ENCODE results near the gene PHF19. TPM values are rescaled to one million over a fixed set of nuclear protein-coding genes. Genes with fewer than 3 reads are reported as not detected.

PHF19 gene
- total and polyA plus RNA-seq, 2 experiments from 2014 or later: 16.8 to 31.0 TPM

DNA sequence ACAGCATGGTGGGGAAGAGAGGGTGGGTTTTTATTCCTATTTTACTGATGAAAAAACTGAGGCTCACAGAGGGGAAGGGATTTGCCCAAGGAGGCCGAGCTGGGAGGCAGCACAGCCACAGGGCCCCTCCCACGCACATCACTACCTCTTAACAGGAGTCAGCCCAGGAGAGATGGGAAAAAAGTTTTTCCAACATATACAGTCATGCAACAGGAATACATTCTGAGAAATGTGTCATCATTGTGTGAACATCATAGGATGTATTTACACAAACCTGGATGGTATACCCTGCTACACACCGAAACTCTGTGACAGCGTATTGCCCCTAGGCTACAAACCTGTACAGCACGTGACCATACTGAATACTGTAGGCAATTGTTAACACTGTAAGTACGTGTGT, 38.0 kb upstream of the PHF19 start (continued):
- TF ChIP-seq, protein P1, sequence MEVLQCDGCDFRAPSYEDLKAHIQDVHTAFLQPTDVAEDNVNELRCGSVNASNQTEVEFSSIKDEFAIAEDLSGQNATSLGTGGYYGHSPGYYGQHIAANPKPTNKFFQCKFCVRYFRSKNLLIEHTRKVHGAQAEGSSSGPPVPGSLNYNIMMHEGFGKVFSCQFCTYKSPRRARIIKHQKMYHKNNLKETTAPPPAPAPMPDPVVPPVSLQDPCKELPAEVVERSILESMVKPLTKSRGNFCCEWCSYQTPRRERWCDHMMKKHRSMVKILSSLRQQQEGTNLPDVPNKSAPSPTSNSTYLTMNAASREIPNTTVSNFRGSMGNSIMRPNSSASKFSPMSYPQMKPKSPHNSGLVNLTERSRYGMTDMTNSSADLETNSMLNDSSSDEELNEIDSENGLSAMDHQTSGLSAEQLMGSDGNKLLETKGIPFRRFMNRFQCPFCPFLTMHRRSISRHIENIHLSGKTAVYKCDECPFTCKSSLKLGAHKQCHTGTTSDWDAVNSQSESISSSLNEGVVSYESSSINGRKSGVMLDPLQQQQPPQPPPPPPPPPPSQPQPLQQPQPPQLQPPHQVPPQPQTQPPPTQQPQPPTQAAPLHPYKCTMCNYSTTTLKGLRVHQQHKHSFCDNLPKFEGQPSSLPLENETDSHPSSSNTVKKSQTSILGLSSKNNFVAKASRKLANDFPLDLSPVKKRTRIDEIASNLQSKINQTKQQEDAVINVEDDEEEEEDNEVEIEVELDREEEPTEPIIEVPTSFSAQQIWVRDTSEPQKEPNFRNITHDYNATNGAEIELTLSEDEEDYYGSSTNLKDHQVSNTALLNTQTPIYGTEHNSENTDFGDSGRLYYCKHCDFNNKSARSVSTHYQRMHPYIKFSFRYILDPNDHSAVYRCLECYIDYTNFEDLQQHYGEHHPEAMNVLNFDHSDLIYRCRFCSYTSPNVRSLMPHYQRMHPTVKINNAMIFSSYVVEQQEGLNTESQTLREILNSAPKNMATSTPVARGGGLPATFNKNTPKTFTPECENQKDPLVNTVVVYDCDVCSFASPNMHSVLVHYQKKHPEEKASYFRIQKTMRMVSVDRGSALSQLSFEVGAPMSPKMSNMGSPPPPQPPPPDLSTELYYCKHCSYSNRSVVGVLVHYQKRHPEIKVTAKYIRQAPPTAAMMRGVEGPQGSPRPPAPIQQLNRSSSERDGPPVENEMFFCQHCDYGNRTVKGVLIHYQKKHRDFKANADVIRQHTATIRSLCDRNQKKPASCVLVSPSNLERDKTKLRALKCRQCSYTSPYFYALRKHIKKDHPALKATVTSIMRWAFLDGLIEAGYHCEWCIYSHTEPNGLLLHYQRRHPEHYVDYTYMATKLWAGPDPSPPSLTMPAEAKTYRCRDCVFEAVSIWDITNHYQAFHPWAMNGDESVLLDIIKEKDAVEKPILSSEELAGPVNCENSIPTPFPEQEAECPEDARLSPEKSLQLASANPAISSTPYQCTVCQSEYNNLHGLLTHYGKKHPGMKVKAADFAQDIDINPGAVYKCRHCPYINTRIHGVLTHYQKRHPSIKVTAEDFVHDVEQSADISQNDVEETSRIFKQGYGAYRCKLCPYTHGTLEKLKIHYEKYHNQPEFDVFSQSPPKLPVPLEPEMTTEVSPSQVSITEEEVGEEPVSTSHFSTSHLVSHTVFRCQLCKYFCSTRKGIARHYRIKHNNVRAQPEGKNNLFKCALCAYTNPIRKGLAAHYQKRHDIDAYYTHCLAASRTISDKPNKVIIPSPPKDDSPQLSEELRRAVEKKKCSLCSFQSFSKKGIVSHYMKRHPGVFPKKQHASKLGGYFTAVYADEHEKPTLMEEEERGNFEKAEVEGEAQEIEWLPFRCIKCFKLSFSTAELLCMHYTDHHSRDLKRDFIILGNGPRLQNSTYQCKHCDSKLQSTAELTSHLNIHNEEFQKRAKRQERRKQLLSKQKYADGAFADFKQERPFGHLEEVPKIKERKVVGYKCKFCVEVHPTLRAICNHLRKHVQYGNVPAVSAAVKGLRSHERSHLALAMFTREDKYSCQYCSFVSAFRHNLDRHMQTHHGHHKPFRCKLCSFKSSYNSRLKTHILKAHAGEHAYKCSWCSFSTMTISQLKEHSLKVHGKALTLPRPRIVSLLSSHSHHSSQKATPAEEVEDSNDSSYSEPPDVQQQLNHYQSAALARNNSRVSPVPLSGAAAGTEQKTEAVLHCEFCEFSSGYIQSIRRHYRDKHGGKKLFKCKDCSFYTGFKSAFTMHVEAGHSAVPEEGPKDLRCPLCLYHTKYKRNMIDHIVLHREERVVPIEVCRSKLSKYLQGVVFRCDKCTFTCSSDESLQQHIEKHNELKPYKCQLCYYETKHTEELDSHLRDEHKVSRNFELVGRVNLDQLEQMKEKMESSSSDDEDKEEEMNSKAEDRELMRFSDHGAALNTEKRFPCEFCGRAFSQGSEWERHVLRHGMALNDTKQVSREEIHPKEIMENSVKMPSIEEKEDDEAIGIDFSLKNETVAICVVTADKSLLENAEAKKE (CRISPR knock-in tag; IDR thresholded peaks at IDR 0.05): no peak
- TF ChIP-seq NANOG (IDR thresholded peaks at IDR 0.05; ENCODE audit: borderline replicate concordance): no peak
- no peak for TF ChIP-seq STAT1 (IDR thresholded peaks at IDR 0.05; ENCODE audit: unreplicated experiment)
- TF ChIP-seq EZH2phosphoT487 (IDR thresholded peaks at IDR 0.05; ENCODE audit: unreplicated experiment): no peak

DNA sequence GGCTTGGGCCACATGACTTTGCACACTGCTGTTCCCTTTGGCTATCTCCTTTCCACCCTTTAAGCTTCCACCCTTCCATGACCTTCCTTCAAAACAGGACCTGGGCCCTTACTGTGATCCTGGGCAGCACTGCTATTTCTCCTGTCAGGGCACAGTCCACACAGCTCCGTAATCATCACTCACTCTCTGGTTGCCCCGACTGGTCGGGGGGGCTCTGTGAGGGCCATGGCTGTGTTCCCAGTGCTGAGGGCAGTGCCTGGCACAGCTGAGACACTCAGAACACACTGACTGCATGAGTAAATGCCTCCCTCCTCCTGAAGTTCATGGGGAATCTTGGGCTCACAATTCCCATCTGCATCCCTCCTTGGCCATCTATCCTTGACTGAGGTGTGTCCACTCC, 37.4 kb upstream of the PHF19 start:
- TF ChIP-seq, protein P2, sequence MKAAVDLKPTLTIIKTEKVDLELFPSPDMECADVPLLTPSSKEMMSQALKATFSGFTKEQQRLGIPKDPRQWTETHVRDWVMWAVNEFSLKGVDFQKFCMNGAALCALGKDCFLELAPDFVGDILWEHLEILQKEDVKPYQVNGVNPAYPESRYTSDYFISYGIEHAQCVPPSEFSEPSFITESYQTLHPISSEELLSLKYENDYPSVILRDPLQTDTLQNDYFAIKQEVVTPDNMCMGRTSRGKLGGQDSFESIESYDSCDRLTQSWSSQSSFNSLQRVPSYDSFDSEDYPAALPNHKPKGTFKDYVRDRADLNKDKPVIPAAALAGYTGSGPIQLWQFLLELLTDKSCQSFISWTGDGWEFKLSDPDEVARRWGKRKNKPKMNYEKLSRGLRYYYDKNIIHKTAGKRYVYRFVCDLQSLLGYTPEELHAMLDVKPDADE (IDR thresholded peaks at IDR 0.05): no peak
- TF ChIP-seq ZNF114 (CRISPR knock-in tag; IDR thresholded peaks at IDR 0.05) (no peak), CREB1 (CRISPR knock-in tag; IDR thresholded peaks at IDR 0.05; ENCODE audit: low read depth) (no peak), STAT1 (IDR thresholded peaks at IDR 0.05; ENCODE audit: unreplicated experiment) (no peak), ZNF331 (CRISPR knock-in tag; IDR thresholded peaks at IDR 0.05; ENCODE audit: low read depth) (no peak), EZH2phosphoT487 (IDR thresholded peaks at IDR 0.05; ENCODE audit: unreplicated experiment) (no peak), EZH2 (IDR thresholded peaks at IDR 0.05; ENCODE audit: low read depth, unreplicated experiment) (no peak), NANOG (IDR thresholded peaks at IDR 0.05; ENCODE audit: borderline replicate concordance) (no peak)
- TF ChIP-seq, protein P3, sequence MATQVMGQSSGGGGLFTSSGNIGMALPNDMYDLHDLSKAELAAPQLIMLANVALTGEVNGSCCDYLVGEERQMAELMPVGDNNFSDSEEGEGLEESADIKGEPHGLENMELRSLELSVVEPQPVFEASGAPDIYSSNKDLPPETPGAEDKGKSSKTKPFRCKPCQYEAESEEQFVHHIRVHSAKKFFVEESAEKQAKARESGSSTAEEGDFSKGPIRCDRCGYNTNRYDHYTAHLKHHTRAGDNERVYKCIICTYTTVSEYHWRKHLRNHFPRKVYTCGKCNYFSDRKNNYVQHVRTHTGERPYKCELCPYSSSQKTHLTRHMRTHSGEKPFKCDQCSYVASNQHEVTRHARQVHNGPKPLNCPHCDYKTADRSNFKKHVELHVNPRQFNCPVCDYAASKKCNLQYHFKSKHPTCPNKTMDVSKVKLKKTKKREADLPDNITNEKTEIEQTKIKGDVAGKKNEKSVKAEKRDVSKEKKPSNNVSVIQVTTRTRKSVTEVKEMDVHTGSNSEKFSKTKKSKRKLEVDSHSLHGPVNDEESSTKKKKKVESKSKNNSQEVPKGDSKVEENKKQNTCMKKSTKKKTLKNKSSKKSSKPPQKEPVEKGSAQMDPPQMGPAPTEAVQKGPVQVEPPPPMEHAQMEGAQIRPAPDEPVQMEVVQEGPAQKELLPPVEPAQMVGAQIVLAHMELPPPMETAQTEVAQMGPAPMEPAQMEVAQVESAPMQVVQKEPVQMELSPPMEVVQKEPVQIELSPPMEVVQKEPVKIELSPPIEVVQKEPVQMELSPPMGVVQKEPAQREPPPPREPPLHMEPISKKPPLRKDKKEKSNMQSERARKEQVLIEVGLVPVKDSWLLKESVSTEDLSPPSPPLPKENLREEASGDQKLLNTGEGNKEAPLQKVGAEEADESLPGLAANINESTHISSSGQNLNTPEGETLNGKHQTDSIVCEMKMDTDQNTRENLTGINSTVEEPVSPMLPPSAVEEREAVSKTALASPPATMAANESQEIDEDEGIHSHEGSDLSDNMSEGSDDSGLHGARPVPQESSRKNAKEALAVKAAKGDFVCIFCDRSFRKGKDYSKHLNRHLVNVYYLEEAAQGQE (IDR thresholded peaks at IDR 0.05; ENCODE audit: unreplicated experiment): no peak
- TF ChIP-seq, protein P4, sequence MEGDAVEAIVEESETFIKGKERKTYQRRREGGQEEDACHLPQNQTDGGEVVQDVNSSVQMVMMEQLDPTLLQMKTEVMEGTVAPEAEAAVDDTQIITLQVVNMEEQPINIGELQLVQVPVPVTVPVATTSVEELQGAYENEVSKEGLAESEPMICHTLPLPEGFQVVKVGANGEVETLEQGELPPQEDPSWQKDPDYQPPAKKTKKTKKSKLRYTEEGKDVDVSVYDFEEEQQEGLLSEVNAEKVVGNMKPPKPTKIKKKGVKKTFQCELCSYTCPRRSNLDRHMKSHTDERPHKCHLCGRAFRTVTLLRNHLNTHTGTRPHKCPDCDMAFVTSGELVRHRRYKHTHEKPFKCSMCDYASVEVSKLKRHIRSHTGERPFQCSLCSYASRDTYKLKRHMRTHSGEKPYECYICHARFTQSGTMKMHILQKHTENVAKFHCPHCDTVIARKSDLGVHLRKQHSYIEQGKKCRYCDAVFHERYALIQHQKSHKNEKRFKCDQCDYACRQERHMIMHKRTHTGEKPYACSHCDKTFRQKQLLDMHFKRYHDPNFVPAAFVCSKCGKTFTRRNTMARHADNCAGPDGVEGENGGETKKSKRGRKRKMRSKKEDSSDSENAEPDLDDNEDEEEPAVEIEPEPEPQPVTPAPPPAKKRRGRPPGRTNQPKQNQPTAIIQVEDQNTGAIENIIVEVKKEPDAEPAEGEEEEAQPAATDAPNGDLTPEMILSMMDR (conservative IDR thresholded peaks at IDR 0.05; ENCODE audit: low read depth in 2 of 2): no peak
- H3K4me3 ChIP-seq: no peak overlapping the region
- H3K79me2 ChIP-seq (replicated peaks; ENCODE audit: insufficient read depth): no peaks in the 10 kb centered on the region
- H3K4me1 Mint-ChIP-seq: peaks cover 39% of the 10 kb centered on the region
- H3K27me3 Mint-ChIP-seq (ENCODE audit: insufficient read depth, low read depth, poor library complexity): peaks cover 10% of the 10 kb centered on the region
- 0 out of 3 replicates have a peak, but pooled peaks cover 4% of the 10 kb centered on the region for H3K9me3 Mint-ChIP-seq
- H3K4me2 ChIP-seq: no peak overlapping the region
- H3K4me1 ChIP-seq (ENCODE audit: insufficient read depth): peaks cover 18% of the 10 kb centered on the region
- no peaks in the 10 kb centered on the region for H3K36me3 ChIP-seq (ENCODE audit: insufficient read depth)
- H3K4me3 Mint-ChIP-seq: no peak overlapping the region
- H3K27me3 ChIP-seq (ENCODE audit: insufficient read depth): no peaks in the 10 kb centered on the region
- 0 out of 3 replicates have a peak, but pooled peaks cover 4% of the 10 kb centered on the region for H3K36me3 Mint-ChIP-seq (ENCODE audit: low read depth)
- H3F3A ChIP-seq (replicated peaks; ENCODE audit: low read depth): no peaks in the 10 kb centered on the region
- no peaks in the 10 kb centered on the region for H3K9me2 ChIP-seq (ENCODE audit: insufficient read depth)
- no peak overlapping the region for H3K27ac ChIP-seq (ENCODE audit: low read depth)
- ATAC-seq (no peak), DNase-seq (ENCODE audit: low spot score) (no peak)
- H2AFZ ChIP-seq: no peak overlapping the region
- no peaks in the 10 kb centered on the region for H4K20me1 ChIP-seq (replicated peaks; ENCODE audit: insufficient read depth)
- H3K27ac Mint-ChIP-seq: no peak overlapping the region

Data from GM23338 (cell line).